C1 segment of cervical spinal cord (tissue), 14 donors: Measurements from ENCODE around the gene ESAM.
"Not testable (repeated sequence)": the region's sequence is repeated elsewhere in the genome, so short reads cannot be mapped to it uniquely, and the experiment has no call there.

ENCODE experiments used
- DNase-seq, 14 donors: peaks; one replicate each; lab custom pipeline; 2025; lab: John Stamatoyannopoulos, UW

ESAM gene

GRCh38 chr11:124776865-124777645, 15.0 kb upstream of the ESAM start:
- no peak for DNase-seq

- DNase-seq, result not testable (repeated sequence)
Measured at GRCh38 chr11:124770959-124771358, 8.9 kb upstream of the ESAM start.

DNA sequence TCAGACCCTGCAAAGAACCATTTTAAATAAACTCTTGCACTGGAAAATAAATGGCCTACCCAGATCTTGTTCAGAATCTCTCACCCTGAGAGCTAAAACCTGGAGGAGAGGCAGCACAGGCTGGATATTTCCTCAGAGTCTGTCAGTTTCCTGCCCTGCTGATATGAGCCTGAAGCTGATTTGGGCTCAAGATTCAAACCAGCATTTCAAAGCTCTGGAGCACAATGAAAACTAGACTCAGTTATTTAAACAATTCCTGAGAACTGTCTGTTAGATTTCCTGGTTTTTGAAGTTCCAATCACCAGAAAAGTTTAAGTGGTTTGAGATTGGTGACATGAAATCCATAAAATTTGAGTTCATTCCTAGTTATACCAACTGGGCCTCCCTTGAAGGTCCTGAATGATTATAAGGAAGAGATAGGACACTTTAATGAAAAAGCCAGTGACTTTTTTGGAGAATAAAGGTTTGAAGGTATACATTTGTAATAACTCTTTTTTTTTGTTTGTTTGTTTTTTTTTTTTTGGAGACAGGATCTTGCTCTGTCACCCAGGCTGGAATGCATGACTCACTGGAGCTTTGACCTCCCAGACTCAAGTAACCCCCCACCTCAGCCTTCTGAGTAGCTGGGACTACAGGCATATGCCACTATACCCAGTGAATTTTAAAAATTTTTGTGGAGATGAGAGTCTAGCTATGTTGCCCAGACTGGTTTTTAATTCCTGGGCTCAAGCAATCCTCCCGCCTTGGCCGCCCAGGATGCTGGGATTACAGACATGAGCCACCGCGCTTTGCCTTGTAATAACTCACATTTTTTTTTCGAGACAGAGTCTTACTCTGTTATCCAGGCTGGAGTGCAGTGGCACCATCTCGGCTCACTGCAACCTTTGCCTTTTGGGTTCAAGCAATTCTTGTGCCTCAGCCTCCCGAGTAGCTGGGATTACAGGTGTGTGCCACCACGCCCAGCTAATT, 8.0 kb upstream of the ESAM start:
- no peak for DNase-seq

DNA sequence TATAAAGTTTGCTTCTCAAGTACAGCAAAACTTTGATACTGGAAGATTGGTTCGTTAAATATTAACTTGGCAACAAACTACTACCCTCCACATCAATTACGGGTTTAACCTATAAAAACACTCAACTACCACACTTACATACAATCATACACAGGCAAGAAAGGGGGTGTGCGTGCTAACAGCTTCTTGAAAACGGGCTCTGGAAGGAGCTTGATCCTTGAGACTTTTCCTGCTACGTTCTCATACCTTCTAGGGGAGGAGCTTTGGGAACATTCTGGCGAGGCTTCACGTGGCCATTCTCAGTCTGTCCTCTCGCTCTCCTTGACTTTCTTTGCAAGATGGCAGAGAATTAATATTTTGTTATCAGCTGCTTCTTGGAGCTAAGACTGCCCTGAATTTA, 6.8 kb upstream of the ESAM start:
- no peak for DNase-seq

DNA sequence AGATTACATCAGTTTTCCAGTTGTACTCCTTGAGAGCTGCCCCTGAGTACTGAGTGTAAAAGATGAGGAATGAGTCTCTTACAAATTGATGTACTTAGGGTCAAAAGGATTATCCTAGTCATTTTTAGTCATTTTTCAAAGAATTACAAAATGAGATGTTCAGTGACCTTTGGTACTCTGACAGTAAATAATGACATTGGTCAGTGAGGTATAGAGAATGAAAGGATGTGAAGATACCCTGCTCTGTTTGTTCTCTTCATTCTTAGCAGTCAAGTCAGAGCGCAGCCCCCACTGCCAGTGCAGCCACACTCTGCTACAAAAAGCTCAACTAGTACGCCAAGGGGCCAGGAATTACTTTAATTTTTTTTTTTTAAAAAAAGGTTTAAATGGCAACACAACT, 4.1 kb upstream of the ESAM start:
- no peak for DNase-seq

GRCh38 chr11:124763156-124763947, 1.3 kb upstream of the ESAM start:
- DNase-seq, result peak in 8 of 14 donors; percentile 9 to 57 (median 26)

- no peak for DNase-seq
Measured at GRCh38 chr11:124762624-124763155, 600 bp upstream of the ESAM start.

DNA sequence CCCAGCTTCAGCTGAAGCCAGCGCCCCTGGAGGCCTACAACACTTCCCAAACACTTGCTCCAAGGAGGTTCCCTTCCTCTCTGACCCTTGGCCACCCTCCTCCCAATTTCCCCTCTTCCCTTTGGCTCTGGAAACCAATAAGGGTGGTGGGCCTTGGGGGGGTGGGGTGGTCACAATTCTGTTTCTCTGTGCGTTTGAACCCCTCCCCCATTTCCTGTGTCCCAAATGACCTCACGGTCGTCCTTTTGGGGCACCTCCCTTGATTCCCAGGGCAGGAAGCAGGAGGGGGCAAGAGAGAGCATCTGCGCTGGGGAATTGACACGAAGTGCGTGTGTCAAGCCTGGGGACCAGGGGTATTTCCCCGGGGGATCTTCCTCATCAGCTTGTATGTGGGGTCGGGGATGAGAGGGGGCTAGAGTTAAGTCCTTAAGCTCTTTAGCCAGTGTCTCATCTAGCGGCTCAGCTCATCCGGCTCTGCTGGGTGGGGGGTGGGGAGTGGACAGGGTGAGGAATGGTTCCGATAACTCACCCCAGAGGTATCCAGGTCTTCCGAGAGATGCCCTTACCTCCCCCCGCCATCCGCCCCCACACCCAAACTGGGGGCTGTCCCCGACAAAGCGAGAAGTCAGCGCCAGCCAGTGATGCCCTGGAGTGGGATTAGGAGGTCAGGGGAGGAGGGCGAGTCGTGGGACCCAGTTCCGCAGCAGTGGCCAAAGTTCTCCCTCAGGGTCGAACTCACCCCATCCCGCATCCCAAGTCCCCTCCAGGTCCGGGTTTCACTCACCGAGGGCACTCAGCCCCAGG, 587 bp downstream of the ESAM start:
- no peak for DNase-seq

- DNase-seq, result no peak
Measured at GRCh38 chr11:124760806-124761205, 1.3 kb downstream of the ESAM start.

DNA sequence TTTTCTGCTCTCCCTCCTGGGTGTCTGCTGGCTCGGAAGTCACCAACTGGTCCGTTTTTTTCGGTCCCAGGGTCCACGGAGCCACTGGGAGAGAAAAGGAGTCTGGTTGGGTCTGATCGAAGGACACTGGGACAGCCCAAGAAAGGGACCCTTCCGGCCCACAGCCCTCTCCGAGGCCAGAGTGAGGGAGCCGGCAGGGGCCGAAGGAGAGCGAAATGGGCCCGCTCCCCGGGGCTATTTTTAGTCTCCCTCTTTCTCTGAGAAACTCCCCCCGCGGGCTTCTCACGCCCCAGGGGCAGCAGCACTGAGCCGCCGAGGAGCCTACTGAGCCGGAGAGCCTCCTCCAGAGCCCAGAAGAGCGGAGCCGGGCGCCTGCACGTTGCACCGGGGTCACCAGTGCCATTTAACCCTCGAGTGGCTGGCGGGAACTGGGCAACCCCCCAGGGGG, 1.9 kb downstream of the ESAM start:
- DNase-seq, result no peak

DNA sequence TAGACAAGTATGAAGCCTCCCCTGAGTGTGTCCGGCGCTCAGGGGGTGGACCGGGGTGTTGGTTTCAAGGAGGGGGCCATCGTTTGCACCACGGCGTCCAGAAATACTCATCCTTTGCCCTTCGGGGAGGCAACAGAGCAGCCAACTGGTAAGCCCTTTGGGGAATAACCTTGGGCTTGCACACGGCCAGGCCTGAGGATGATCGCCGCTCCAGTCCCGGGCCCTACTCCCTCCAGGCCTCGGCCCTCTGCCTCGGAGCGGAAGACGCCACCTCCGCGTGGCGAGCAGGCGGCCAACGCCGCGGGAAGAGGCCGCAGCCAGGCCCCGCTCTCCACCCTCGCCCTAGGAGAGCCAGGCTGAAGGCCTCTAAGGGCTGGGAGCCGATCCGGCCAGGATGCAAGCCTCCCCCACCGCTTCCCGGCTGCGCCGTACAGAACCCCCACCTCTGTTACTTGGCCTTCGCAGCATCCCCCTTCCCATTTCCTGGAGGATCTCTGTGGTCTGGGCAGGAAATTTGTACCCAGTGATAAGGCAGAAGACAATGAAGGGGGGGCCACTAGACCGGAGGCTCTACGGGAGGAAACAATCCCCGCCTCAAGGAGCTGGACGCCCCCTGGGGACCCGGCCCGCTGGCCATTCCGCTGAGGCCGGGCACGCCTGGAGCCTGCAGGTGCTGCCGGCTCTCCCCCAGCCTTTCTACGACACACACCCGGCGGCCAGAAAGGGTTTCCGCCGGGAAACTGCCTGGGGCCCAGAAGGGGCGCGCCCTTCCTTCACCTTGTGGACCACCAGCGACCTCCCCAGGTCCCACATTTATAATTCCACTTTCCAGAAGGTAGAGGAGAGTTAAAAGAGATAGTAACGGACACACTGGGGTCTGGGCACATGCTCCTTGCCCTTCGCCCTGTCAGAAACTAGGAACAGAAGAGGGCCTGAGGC, 2.6 kb downstream of the ESAM start:
- DNase-seq, result no peak

DNA sequence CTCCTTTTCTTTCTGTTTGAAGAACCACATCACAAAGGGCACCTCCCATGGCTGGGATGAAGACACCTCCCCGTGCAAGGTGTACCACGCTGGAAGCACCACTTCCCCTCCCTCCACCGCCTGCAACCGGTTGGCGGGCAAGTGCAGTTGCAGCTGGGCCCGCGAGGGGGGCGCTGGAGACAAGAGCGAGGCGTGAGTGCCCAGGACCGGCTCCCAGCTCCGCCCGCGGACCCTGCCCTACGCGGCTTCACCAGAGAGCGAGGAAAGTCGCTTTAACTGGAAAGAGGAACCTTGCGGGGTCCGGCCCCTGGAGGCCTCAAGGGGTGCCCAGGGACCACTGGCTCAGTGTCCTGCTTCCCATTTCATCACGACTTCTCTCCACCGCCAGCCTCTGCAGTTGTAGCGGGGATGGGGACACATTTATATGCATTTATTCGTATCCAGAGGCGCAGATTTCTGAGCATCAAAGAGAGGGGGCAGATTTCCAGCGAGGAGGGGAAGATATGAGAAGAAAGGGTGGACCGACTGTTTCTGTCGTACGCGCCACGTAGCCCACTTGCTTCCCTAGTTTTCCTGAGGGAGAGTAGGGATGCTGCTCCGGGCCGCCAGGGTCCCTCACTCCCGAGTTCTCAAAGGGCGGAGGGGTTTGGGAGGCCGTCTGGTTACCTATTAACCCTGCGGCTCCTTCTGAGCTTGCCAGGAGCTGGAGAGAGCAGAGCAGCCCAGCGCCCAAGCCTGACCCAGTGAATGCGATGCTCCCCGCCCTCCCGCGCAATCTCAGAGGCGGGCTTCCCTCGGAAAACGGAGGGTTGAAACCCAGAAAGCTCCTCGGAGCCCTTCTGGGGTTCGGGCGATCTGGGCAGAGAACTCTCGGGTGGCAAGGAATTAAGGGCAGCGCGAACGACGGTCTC, 3.5 kb downstream of the ESAM start:
- DNase-seq, result peak in 12 of 14 donors; percentile 6 to 60 (median 32)

DNA sequence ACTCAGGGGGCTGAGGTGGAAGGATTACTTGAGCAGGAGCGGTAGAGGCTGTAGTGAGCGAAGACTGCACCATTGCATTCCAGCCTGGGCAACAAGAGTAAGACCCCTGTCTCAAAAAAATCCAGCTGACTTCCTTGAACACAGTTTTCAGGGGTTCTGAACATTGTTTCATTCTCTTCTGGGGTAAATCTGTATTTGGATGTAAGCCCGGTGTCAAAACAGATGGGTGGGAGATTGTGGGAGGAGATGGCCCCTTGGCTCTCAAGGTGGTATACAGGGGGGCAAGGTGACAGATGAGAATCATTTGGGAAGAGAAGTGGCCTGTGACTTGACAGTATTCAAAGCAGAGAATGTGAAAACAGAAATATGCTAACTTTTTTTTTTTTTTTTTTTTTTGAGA, 4.8 kb downstream of the ESAM start:
- DNase-seq, result no peak

DNA sequence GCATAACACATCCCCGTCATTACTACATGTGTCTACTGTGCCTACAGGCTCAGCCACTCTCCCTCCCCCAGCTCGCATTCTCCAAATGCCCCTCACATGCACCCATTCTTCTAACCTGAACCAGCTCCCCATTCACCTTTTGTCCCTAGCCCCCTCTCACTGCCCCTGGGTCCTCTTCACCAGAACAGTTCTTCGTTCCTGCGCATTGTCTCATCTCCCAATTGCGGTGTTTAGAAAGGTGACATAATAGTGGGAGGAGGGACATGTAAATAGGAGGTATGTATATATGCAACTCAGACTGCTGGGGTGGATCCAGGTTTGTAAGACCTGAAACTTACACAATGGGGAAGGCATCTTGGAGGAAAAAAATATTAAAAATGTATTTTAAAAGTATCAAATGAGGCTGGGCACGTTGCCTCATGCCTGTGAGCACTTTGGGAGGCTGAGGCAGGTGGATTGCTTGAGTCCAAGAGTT, 5.3 kb downstream of the ESAM start:
- no peak for DNase-seq

DNA sequence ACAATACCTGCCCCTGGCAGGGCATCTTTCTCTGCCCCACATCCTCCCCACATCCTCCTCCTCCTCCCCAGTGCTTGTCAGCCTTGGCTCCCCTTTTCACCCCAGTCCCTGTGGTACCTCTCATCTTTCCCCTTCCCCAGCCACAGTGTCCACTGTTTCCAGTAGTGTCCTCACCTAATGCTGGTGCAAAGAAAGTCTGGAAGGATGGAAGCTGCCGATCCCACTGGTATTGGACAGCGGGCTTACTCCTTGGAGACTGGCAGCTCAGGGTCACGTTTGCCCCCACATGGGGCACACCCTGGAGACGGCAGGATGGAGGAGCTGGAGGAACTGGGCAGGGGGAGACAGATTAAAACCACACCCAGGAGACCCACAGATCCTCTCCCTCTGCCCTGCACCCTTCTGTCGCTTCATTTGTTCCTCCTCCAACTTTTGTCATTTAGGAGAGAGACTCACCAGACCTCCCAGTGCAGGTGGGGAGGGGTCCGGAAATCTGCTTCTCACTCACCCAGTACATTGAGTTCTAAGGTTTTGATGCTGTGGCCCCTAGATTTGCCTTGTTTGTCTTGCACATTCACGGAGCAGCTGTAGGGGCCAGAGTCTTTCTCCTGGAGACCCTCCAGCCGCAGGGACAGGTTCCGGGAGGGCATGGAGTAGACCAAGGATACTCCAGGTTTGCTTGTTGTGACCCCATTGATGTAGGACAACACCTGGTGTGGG, 5.9 kb downstream of the ESAM start:
- DNase-seq, result no peak

- DNase-seq, result no peak
Measured at GRCh38 chr11:124754710-124755109, 7.4 kb downstream of the ESAM start.

GRCh38 chr11:124754309-124754708, 7.8 kb downstream of the ESAM start:
- no peak for DNase-seq

- DNase-seq, result no peak
Measured at GRCh38 chr11:124753624-124754023, 8.5 kb downstream of the ESAM start.
